Esophagus (tissue), 2 donors: ENCODE results near the gene CHST2. TPM values are rescaled to one million over a fixed set of nuclear protein-coding genes. Genes with fewer than 3 reads are reported as not detected.
"Not testable (repeated sequence)": the region's sequence is repeated elsewhere in the genome, so short reads cannot be mapped to it uniquely, and the experiment has no call there.

Experiments
- H3K27ac ChIP-seq, 2 donors: one replicate each; pipeline ENCODE4 v1.5.1; 2013; ENCODE audit warnings: low read depth in 2 of 2, mild to moderate bottlenecking in 2 of 2, inconsistent platforms in 1 of 2, low read length in 1 of 2, moderate library complexity in 1 of 2
- H3K27me3 ChIP-seq, 2 donors: one replicate each; pipeline ENCODE4 v1.6.1; 2013; ENCODE audit warnings: low read length in 2 of 2, control low read depth in 1 of 2, mild to moderate bottlenecking in 1 of 2; ENCODE audit not compliant: insufficient read depth in 2 of 2, control insufficient read depth in 1 of 2
- H3K36me3 ChIP-seq, 2 donors: one replicate each; pipeline ENCODE4 v1.6.1; 2013; ENCODE audit warnings: low read length in 1 of 2; ENCODE audit not compliant: control insufficient read depth in 2 of 2, insufficient read depth in 2 of 2
- H3K4me1 ChIP-seq, 2 donors: one replicate each; pipeline ENCODE4 v1.6.1; 2013; ENCODE audit warnings: low read length in 1 of 2; ENCODE audit not compliant: control insufficient read depth in 2 of 2, insufficient read depth in 2 of 2
- H3K4me3 ChIP-seq, 2 donors: one replicate each; pipeline ENCODE4 v1.5.1; 2013; ENCODE audit warnings: low read length in 2 of 2, mild to moderate bottlenecking in 2 of 2, low read depth in 1 of 2, moderate library complexity in 1 of 2
- H3K9me3 ChIP-seq, 2 donors: one replicate each; pipeline ENCODE4 v1.6.1; 2013; ENCODE audit warnings: mild to moderate bottlenecking in 2 of 2, low read depth in 1 of 2, low read length in 1 of 2, moderate library complexity in 1 of 2; ENCODE audit not compliant: control insufficient read depth in 2 of 2, insufficient read depth in 1 of 2
- WGBS, 2 donors: extraction: QIAGEN DNeasy Blood & Tissue Kit; methylation state at CpG; one replicate each; pipeline ENCODE4 v1.1.7; 2013; 5-methylcytosine and 5-hydroxymethylcytosine counted together
- polyA plus RNA-seq, 2 donors: library from polyadenylated mRNA; stranded (reverse); fragments of 200-250 nt; gene quantifications; one replicate each; pipeline ENCODE4 v1.2.3, GENCODE V29; 2013
- donor health status: healthy with polysubstance abuse.
- donor health status: Bipolar disorder and iron deficiency.

The CHST2 gene, protein sequence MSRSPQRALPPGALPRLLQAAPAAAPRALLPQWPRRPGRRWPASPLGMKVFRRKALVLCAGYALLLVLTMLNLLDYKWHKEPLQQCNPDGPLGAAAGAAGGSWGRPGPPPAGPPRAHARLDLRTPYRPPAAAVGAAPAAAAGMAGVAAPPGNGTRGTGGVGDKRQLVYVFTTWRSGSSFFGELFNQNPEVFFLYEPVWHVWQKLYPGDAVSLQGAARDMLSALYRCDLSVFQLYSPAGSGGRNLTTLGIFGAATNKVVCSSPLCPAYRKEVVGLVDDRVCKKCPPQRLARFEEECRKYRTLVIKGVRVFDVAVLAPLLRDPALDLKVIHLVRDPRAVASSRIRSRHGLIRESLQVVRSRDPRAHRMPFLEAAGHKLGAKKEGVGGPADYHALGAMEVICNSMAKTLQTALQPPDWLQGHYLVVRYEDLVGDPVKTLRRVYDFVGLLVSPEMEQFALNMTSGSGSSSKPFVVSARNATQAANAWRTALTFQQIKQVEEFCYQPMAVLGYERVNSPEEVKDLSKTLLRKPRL
- under 1 TPM; 0.37 to 0.48 TPM for polyA plus RNA-seq

DNA sequence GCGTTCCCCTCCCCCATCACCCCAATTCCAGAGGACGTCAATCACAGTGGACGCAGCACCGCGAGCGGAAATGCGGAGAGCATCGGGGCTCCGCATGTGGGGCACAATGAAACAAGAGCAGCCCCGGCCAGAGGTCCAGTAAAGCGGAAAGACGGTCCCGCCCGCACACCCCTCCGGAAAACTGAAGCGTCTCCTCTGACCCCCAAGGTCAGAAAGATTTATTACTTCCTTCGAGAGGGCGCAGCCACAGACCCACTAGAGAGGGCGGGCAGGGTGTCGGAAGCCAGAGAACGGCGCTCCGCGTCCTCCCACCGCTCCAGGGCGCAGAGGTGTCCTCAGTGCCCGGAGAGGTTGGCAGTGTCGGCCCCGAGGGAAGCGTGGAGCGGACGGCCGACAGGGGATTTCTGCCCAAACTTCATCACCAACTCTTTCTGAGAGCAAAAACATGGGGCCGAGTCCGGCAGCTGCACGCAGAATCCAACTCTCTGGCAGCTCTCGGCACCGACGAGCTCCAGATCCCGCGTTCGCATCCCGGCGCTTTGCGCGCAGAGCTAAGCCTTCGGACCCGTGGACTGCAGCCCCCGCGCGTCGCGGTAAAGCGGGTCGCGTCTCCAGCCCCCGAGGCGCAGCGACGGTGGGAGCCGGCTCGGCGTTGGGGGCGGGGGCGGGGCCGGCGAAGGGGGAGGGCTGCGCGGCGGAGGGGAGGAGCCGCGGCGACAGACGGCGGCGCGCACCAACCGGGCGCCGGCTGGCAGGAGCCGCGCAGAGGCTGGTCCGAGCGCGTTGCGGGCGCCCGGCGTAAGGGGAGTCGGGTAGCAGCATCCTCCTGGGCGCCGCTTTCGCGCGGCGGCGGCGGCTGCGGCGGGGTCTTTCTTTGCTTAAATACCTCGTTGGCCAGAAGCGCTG lies at the start of gene CHST2:
Gene CHST2 (plus strand): TSS at position 763 of the 906 bp plus-strand sequence. CDS start 1,046 bp downstream, outside the sequence.
- H3K4me1 ChIP-seq, result peaks cover 8 to 11% of the 10 kb centered on the region in 2 donors
- WGBS, 2 donors, result 0 to 1% methylated on average over 74 to 102 of the region's 102 CpGs
- H3K9me3 ChIP-seq, result peaks cover 0 to 6% of the 10 kb centered on the region in 2 donors
- no peaks in the 10 kb centered on the region for H3K27me3 ChIP-seq
- H3K36me3 ChIP-seq, result no peaks in the 10 kb centered on the region
- peak within 1 kb of the TSS; percentile 34 to 52 for H3K27ac ChIP-seq
- peak within 1 kb of the TSS; percentile 65 to 73 for H3K4me3 ChIP-seq

DNA sequence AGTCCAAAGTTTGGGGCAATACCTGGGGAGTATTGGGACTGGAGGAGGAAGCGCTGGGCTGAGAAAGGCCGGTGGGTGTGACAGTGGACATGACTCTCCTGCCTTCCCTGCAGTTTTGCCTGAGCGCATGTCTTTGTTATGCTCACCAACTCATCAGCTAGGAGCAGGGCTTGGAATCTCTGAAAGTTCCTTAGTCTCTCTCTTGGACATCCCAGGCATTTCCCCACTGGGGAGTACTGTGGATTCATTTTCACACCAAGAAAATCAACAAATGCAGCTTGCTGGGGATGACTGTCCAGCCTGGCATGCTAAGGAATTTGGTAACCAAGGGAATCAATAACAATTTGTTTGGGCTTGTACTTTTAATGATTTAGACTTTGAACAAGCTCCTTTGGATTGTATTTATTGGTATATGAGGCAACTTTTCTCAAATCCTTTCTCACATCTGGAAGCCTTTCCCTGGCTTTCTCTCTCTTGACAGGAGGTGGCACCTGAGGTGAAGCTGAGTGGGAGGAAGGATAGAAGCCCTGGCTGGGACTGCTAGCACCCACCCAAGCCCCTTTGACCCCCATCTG lies 48.5 kb upstream of the CHST2 start:
- no peak overlapping the region for H3K4me3 ChIP-seq
- 74 to 75% methylated on average over 3 of the region's 3 CpGs for WGBS, 2 donors
- no peak overlapping the region for H3K27ac ChIP-seq
- H3K9me3 ChIP-seq, result no peaks in the 10 kb centered on the region
- no peaks in the 10 kb centered on the region for H3K4me1 ChIP-seq
- no peaks in the 10 kb centered on the region for H3K36me3 ChIP-seq
- H3K27me3 ChIP-seq, result peaks cover 0 to 2% of the 10 kb centered on the region in 2 donors

DNA sequence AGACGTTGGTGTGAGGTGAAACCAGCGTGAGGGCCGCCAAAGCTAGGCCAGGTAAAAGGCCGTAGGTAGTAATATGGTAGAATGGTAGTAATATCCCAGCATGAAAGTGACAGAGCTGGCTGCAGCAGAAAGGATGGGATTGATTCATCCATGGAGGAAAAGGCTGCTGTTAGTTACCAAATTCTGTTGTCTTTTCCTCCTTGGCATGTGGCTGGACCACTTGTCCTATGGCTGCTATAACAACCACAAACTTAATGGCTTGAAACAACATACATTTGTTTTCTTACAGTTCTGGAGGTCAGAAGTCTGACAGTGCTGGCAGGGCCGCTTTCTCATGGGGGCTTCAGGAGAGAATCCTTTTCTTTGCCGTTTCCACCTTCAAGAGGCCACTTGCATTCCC lies 47.8 kb upstream of the CHST2 start:
- Histone ChIP-seq H3K9me3 (no peaks in the 10 kb centered on the region), H3K36me3 (no peaks in the 10 kb centered on the region), H3K27ac (no peak overlapping the region), H3K27me3 (peaks cover 0 to 2% of the 10 kb centered on the region in 2 donors), H3K4me3 (no peak overlapping the region), H3K4me1 (no peaks in the 10 kb centered on the region)
- WGBS, 2 donors, result 92 to 95% methylated on average over 6 of the region's 6 CpGs

DNA sequence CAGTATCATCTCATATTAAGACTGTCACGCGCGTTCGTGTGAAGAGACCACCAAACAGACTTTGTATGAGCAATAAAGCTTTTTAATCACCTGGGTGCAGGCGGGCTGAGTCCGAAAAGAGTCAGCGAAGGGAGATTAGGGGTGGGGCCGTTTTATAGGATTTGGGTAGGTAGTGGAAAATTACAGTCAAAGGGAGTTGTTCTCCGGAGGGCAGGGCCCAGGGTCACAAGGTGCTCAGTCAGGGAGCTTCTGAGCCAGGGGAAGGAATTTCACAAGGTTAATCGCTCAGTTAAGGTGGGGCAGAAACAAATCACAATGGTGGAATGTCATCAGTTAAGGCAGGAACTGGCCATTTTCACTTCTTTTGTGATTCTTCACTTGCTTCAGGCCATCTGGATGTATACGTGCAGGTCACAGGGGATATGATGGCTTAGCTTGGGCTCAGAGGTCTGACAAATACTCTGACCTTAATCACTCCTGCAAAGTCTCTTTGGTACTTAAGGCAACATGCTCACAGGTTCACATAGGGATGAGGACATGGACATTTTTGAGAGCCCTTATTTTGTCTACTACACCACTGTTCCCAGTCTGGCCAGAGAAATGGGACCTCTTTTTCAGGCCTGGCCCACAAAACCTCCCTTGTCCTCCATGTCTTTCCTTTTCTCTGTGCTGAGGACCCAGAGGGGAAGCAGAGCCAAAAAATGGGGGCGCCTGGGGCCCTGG lies 47.1 kb upstream of the CHST2 start:
- H3K27ac ChIP-seq, H3K27me3 ChIP-seq, H3K4me1 ChIP-seq, H3K4me3 ChIP-seq, H3K9me3 ChIP-seq, H3K36me3 ChIP-seq: not testable (repeated sequence)
- 87 to 89% methylated on average over 12 of the region's 12 CpGs for WGBS, 2 donors

DNA sequence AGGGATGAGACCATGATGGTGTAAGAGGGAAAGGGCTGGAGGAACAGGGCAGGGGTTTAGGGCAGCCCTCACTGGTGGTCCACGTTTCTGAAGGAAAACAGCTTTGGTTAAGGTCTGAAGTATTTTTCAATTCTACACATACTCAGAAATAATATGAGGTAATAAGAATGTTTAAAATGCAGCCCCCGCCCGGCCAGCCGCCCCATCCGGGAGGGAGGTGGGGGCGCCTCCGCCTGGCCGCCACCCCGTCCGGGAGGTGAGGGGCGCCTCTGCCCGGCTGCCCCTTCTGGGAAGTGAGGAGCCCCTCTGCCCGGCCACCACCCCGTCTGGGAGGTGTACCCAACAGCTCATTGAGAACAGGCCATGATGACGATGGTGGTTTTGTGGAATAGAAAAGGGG lies 46.0 kb upstream of the CHST2 start:
- WGBS, 2 donors, result 91% methylated on average over 12 to 14 of the region's 15 CpGs

DNA sequence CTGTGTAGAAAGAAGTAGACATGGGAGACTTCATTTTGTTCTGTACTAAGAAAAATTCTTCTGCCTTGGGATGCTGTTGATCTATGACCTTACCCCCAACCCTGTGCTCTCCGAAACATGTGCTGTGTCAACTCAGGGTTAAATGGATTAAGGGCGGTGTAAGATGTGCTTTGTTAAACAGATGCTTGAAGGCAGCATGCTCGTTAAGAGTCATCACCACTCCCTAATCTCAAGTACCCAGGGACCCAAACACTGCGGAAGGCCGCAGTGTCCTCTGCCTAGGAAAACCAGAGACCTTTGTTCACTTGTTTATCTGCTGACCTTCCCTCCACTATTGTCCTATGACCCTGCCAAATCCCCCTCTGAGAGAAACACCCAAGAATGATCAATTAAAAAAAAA lies 45.6 kb upstream of the CHST2 start:
- H3K4me1 ChIP-seq, H3K27me3 ChIP-seq, H3K27ac ChIP-seq, H3K9me3 ChIP-seq, H3K36me3 ChIP-seq, H3K4me3 ChIP-seq: not testable (repeated sequence)
- 78 to 90% methylated on average over 5 of the region's 5 CpGs for WGBS, 2 donors

More for the DNA sequence above, 46.0 kb upstream of the CHST2 start:
- H3K27me3 ChIP-seq, H3K4me3 ChIP-seq, H3K36me3 ChIP-seq, H3K4me1 ChIP-seq, H3K9me3 ChIP-seq, H3K27ac ChIP-seq: not testable (repeated sequence)

DNA sequence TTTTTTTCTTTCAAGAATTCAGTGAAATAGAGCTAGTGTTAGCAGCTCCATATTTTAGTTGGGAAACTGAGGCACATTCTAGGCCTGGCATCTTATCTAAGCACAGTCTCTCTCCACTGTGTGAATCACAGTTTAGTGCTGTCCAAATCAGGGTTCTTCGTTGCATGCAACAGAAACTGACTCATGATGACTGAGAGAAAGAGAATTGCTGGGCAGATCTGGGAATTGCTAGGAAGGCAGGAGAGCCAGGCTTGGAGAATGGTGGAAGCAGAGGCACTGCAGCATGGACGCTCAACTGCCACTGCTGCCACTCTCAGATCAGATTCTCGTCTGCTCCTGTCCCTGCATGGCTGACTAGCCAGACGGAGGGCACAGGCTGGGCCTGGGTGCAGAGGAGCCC lies 40.7 kb upstream of the CHST2 start:
- Histone ChIP-seq H3K27ac (no peak overlapping the region), H3K9me3 (no peaks in the 10 kb centered on the region), H3K4me3 (no peak overlapping the region), H3K27me3 (no peaks in the 10 kb centered on the region), H3K4me1 (no peaks in the 10 kb centered on the region), H3K36me3 (no peaks in the 10 kb centered on the region)
- 83 to 86% methylated on average over 4 of the region's 4 CpGs for WGBS, 2 donors

DNA sequence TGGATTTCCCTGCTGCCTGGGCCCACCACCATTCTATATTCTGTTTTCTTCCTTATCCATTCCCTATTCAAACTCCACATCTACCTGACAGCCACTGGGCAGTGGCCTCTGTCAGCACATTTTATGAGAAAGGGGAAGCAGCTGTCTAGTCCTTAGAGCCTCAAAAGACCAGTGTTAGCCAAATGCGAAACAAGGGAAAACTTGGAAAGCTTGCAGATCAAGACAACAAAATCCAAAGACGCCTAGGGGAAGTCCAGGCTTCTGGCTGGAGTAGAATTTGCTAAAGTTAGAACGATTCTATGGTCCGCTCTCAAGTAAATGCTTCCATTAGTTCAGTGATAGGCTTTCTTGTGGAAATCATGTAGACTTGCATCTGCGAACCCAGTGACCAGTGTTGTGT lies 39.4 kb upstream of the CHST2 start:
- WGBS, 2 donors, result 85 to 89% methylated on average over 5 of the region's 5 CpGs
- Histone ChIP-seq H3K9me3 (no peaks in the 10 kb centered on the region), H3K27ac (no peak overlapping the region), H3K4me3 (no peak overlapping the region), H3K36me3 (no peaks in the 10 kb centered on the region), H3K27me3 (no peaks in the 10 kb centered on the region), H3K4me1 (no peaks in the 10 kb centered on the region)

DNA sequence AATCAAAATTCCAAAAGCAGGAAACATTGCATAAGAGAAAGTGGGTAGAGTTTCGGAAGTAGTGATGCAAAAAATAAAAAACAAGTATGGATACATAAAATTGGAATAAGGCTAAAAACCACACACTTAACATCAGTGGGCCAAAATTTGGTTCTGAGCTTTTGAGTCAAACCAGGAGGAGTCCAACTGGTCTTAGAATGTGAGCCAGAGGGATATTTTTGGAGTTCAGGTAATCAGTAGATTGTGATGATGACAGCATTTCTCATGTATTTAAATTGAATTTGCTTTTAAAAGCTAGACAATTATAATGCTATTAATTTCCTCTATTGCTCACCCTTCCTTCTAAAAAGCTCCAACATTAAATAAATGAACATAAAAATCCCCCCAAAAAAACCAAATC lies 38.2 kb upstream of the CHST2 start:
- Histone ChIP-seq H3K27ac (no peak overlapping the region), H3K27me3 (no peaks in the 10 kb centered on the region), H3K9me3 (no peaks in the 10 kb centered on the region), H3K36me3 (no peaks in the 10 kb centered on the region), H3K4me1 (no peaks in the 10 kb centered on the region), H3K4me3 (no peak overlapping the region)
- 89 to 94% methylated on average over 1 of the region's 1 CpG for WGBS, 2 donors
